ENCODE data around the gene RNU4-1. TPM values are rescaled to one million over a fixed set of nuclear protein-coding genes. Genes with fewer than 3 reads are reported as not detected.
A peak's percentile ranks its signal among the peaks of the same experiment; 100 is the strongest.
"Not testable (repeated sequence)": the region's sequence is repeated elsewhere in the genome, so short reads cannot be mapped to it uniquely, and the experiment has no call there.

RNU4-1 gene
- total and polyA plus RNA-seq, 9 of the 15 experiments (the other 6 are each of a cell fraction or from before 2014, with no cell fraction given): under 0.01 to 19,719 (median 3,563) TPM; not detected in 4

GRCh38 chr12:120251364-120252070 lies 41.5 kb downstream of the RNU4-1 start:
- CTCF ChIA-PET (ENCODE audit: low intra/inter-chr PET ratio); DNase-seq (ENCODE audit: extremely low read depth in 1 of 4, low spot score in 3 of 4); intact Hi-C loops (cut with micrococcal nuclease); H3K27ac ChIP-seq (ENCODE audit: extremely low read depth, low read depth, low read length); BruUV-seq (replicated peaks); H3K9me3 ChIP-seq (replicated peaks; ENCODE audit: control insufficient read depth, insufficient read depth, low read depth, low read length); H3K9me1 ChIP-seq (ENCODE audit: control insufficient read depth, insufficient read depth, low read length); H3K9ac ChIP-seq (ENCODE audit: insufficient read depth in 1 of 2, low read depth in 2 of 2, low read length in 2 of 2); in situ Hi-C loops (cut with MboI); FAIRE-seq; H3K4me3 ChIP-seq; H2AFZ ChIP-seq (ENCODE audit: low read depth, low read length); H3K27me3 ChIP-seq (ENCODE audit: control insufficient read depth in 2 of 2, insufficient read depth in 2 of 2, low read length in 2 of 2); H3K4me2 ChIP-seq (ENCODE audit: insufficient read depth, low read length); ATAC-seq: not testable (repeated sequence)
- H3K4me1 ChIP-seq (replicated peaks in 1 of 2; ENCODE audit: control insufficient read depth in 2 of 2, insufficient read depth in 2 of 2, low read length in 2 of 2): peaks cover 27 to 37% of the 10 kb centered on the region in 2 experiments
- POLR2A ChIA-PET: interaction anchor here (0.8 to 6.8 kb wide), 7 partner anchors 9 to 50 kb away, joined by 3 to 56 read pairs (median 7); partner anchors contain the start of genes RNU4-1, RNU4-2 and RPLP0
- peaks cover 29% of the 10 kb centered on the region for H3K79me2 ChIP-seq (ENCODE audit: control insufficient read depth, insufficient read depth, low read length)
- H3K36me3 ChIP-seq (ENCODE audit: control insufficient read depth, insufficient read depth, low read length): peaks cover 13% of the 10 kb centered on the region; the same call in 1 of the 3 replicates
- TF ChIP-seq RBM25 (IDR thresholded peaks at IDR 0.05; ENCODE audit: low read depth, low read length, severe bottlenecking) (peak; percentile 20), NFE2 (IDR thresholded peaks at IDR 0.05; ENCODE audit: low read depth) (peak; percentile 32; the same call in 1 of the 2 replicates), KDM1A (IDR thresholded peaks at IDR 0.05) (0 out of 4 replicates have a peak, but pooled peaks of 1 of the 2 experiments have one; percentile 24), MAFG (tag; conservative IDR thresholded peaks at IDR 0.05) (0 out of 2 replicates have a peak, but pooled peaks have one; percentile 13), CHD4 (IDR thresholded peaks at IDR 0.05; ENCODE audit: insufficient read depth, insufficient replicate concordance, low read depth, low read length, poor library complexity, severe bottlenecking) (peak; percentile 43), ADNP (tag; IDR thresholded peaks at IDR 0.05) (peak; percentile 52; the same call in 1 of the 2 replicates), DPF2 (IDR thresholded peaks at IDR 0.05) (0 out of 2 replicates have a peak, but pooled peaks have one; percentile 4)
- 63% methylated on average over 11 of the region's 12 CpGs for WGBS (ENCODE audit: insufficient coverage, low coverage, missing lambda C conversion rate)
- H4K20me1 ChIP-seq (replicated peaks; ENCODE audit: control insufficient read depth, insufficient read depth, low read length): peaks cover 19% of the 10 kb centered on the region
